Measurements from ENCODE around the gene PLOD1.

GRCh38 chr1:11951901-11952300 lies 17.4 kb downstream of the PLOD1 start:
- TF ChIP-seq CTCF (IDR thresholded peaks at IDR 0.05) = no peak
- no peak for TF ChIP-seq EP300 (IDR thresholded peaks at IDR 0.05; ENCODE audit: low read depth)

All from transverse colon (tissue), 3 donors.